Right kidney (tissue), 1 donor: Measurements from ENCODE around the gene TUBA1C.
A peak's percentile ranks its signal among the peaks of the same experiment; 100 is the strongest.
"Not testable (repeated sequence)": the region's sequence is repeated elsewhere in the genome, so short reads cannot be mapped to it uniquely, and the experiment has no call there.

Experiments
- DNase-seq: peaks from one replicate; pipeline ENCODE4 v3.0.0-alpha.2; 2016

TUBA1C gene

GRCh38 chr12:49282740-49283375 is 18.0 kb downstream of the TUBA1C start:
- not testable (repeated sequence) for DNase-seq

GRCh38 chr12:49283541-49284429 is 18.9 kb downstream of the TUBA1C start:
- no peak for DNase-seq

GRCh38 chr12:49284672-49285071 is 19.8 kb downstream of the TUBA1C start:
- no peak for DNase-seq

DNA sequence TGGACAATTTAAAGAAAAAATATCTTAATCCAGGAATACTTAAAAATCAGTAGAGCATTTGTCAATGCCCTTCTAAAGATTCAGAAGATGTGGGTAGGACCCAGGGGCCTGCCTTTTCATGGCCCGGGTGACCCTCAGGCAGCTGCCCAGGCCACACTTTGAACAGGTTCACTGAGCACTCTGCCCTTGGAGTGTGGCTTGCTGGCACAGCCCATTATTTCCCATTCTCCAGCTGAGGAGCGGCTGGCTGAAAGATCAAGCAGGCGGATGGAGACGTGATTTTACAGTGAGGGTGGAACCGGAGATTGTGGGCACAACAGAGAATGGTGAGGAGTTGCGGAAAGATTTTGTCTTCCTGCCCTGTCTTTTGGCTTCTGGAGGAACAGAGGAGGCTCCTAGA is 23.0 kb downstream of the TUBA1C start:
- no peak for DNase-seq

DNA sequence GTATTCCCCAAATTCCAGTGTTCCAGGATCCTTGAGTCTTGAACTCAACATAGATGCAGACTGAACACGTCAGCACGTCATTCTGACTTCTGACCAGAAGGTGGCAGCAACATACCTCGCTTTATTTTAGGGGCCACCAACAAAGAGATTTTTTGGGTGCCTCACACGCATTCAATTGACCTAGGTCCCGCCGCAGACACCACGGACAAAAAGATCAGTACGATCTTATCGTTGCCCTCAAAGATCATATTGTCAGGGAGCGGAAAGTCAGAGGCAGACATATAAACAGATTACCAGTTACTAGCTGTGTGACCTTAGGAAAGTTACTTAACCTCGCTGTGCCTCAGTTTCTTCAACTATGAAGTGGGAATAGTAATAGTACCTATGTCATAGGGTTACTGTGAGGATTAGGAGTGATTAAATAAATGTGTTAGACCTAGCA is 23.6 kb downstream of the TUBA1C start:
- DNase-seq, result no peak

GRCh38 chr12:49288922-49289555 is 24.2 kb downstream of the TUBA1C start:
- no peak for DNase-seq

- DNase-seq, result no peak
These were observed 27.8 kb downstream of the TUBA1C start for GRCh38 chr12:49292729-49293055.

DNA sequence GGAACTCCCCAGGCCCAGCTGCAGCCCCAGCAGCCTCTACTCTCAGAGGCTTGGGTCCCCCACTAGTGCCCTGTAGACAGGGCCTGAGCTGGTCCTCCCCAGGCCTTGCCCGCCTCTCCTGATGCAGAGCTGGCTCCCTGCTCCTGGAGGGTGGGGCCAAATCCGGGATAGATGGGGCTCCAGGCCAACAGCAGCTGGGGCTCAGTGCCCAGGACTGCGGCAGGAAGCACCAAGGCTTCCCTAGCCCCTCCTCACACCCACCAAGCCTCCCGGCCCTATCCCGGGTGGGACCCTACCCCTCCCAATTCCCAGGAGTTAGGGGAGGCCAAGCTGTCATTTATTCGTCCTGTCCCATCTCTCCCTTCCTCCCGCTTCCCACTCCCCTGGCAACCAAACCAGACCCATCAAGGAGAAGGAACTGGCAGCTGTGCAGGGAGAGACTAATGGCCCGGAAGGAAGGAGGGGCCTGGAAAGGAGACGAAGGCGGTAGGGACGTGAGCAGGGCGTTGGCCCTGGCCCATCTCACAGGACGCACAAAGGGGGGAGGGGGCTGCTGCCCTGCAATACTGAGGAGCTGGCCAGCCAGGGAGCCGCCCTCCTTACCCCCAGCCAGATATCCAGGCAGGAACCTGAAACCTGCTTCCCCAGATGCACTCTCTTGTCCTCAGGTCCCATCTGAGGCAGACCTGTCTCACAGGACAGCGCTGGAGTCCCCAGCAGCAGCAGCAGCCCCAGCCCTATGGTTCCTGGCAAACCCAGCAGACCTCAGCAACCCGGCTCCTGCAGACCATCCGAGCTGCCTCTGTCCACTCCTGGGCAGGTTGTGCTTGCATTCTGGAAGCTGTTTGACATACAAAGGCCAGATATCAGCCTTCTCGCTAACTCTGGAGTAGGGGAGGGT is 28.4 kb downstream of the TUBA1C start:
- DNase-seq, result peak; percentile 44

- no peak for DNase-seq
These were observed 29.4 kb downstream of the TUBA1C start for GRCh38 chr12:49294086-49294803.

DNA sequence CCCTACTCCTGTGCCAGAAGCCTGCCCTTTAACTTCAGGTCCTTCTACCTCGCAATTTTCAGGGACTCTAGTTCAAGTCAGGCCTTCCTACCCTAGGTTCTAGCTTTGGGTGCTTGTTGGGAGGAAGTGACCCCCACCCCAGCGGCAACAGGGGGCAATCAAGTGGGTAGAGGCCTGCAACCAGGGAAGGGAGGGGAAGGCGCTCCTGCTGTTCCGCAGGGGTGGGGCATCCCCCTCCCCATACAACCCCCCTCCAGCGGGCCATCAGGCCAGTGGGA is 29.9 kb downstream of the TUBA1C start:
- DNase-seq, result no peak

- peak; percentile 70 for DNase-seq
These were observed 30.4 kb downstream of the TUBA1C start, which contains the start of gene PRPH for GRCh38 chr12:49295082-49295936. PRPH (plus strand) TSS chr12:49295147; CDS start chr12:49295201, 54 bp downstream.

- DNase-seq, result no peak
These were observed 31.4 kb downstream of the TUBA1C start for GRCh38 chr12:49296034-49296835.

DNA sequence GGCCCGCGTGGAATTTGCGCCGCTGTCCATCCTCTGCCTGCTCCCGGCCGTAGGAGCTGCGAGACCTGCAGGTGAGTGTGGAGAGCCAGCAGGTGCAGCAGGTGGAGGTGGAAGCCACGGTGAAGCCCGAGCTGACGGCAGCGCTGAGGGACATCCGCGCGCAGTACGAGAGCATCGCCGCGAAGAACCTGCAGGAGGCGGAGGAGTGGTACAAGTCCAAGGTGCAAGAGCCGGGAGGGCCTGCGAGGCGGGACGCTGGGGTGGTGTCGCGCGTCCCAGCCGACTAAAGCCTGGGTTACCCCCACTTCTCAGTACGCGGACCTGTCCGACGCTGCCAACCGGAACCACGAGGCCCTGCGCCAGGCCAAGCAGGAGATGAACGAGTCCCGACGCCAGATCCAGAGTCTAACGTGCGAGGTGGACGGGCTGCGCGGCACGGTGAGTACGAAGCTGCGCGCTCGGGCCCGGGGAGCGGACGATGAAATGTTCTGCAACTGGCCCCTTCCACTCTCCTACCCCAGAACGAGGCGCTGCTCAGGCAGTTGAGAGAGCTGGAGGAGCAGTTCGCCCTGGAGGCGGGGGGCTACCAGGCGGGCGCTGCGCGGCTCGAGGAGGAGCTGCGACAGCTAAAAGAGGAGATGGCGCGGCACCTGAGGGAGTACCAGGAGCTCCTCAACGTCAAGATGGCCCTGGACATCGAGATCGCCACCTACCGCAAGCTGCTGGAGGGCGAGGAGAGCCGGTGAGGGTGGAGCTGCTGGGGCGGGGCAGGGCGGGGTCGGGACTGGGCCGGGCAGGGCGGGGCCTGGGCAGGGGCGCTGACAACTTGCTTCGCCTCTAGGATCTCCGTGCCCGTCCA is 32.2 kb downstream of the TUBA1C start:
- peak; percentile 67 for DNase-seq

DNA sequence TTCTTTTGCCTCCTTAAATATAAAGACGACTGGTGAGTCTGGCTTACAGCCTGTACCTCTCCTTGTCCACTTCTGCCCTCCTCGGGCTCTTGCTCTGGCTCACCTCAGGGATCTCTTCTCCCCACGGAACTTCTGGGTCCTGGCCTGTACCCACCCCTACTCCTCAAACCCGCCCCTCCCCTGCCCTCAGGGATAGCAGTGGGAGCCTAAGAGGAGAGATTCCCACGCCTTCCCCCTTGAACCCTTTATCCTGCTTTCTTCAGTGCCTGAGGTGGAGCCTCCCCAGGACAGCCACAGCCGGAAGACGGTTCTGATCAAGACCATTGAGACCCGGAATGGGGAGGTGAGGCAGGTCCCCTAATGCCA is 32.8 kb downstream of the TUBA1C start:
- no peak for DNase-seq

DNA sequence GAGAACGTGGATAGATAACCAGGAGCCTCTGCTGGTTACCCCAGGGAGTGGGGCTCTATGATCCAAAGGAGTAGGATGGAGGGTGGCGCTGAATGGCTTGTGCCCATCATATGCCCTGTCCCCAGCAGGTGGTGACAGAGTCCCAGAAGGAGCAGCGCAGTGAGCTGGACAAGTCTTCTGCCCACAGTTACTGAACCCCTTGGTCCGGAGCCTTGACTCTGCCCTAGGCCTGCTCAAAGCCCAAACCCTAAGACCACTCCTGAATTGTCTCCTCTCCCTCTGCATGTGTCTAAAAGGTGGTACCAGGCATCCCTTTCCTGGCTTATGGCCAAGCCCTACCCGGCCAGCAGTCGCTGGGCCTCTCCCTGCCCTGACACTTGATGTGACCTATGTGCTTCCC is 33.3 kb downstream of the TUBA1C start:
- DNase-seq, result no peak

GRCh38 chr12:49301760-49302159 is 36.9 kb downstream of the TUBA1C start:
- DNase-seq, result no peak

DNA sequence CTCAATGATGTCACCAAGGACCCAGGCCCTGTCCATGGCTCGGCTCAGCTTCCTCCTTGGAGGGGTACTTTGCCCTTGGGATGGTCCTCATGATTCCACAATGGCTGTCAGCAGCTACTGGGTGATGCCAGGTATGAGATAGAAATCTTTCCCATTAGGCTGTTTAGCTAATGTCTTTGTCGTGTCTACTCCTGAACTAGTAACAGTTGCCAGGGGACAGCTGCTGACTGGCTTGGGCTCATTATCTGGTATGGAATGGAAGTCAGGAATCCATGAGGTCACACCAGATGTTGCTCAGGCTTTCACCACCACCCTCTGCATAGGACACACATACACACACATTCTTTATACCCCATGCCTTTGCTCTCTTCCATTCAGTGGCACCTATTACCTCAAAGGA is 39.3 kb downstream of the TUBA1C start:
- DNase-seq, result no peak

DNA sequence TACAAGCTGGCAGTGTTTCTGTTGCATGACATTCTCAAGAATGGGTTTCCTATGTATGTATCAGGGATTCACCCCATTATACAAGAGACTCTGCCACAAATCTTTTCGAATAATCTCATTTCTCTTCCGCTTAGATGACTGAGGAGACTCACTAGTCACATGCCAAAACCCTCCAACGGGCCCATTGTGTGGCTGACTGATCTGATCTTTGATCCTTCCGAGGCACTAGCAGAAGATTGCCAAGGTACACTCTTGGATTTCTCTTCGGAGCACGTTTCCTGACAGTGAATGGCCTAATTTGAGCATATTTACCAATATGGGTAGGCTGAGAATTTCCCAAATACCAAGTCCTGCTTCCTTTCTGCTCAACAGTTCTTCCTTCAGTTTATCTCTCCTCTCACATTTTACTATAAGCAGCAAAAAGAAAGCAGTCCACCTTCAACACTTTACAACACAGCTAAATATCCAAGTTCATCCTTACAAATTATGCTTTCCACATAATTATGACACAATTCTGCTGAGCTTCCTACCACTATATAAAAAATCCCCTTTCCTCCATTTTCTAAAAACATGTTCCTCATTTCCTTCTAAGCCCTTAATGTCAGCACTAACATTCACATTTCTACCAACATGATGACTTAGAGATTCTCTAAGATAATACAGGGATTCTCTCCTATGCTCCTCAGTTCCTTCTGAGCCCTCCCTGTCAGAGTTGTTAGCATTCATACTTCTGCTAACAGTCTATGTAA is 41.1 kb downstream of the TUBA1C start:
- DNase-seq, result no peak
